NCI-H1417 (cell line): Measurements from ENCODE around the gene SNN.

Experiments used
- DNase-seq, 3 experiments: peaks; one replicate each; lab custom pipeline; 2025; lab: John Stamatoyannopoulos, UW

The SNN gene

GRCh38 chr16:11699234-11699894 lies 31.1 kb downstream of the SNN start:
- no peak for DNase-seq

GRCh38 chr16:11700264-11701029 lies 32.2 kb downstream of the SNN start:
- DNase-seq, result no peak

GRCh38 chr16:11705311-11706025 lies 37.2 kb downstream of the SNN start:
- DNase-seq, result no peak

GRCh38 chr16:11706180-11706742 lies 38.0 kb downstream of the SNN start:
- no peak for DNase-seq

- DNase-seq, result no peak
Observed at GRCh38 chr16:11707679-11708197, 39.5 kb downstream of the SNN start.

- DNase-seq, result no peak
Observed at GRCh38 chr16:11708421-11708820, 40.2 kb downstream of the SNN start.

- DNase-seq, result no peak
Observed at GRCh38 chr16:11711662-11712061, 43.4 kb downstream of the SNN start.

- DNase-seq, result no peak
Observed at GRCh38 chr16:11712122-11712521, 43.9 kb downstream of the SNN start.

- no peak for DNase-seq
Observed at GRCh38 chr16:11715246-11715947, 47.1 kb downstream of the SNN start.

- no peak for DNase-seq
Observed at GRCh38 chr16:11716336-11716735, 48.1 kb downstream of the SNN start.

- no peak for DNase-seq
Observed at GRCh38 chr16:11717811-11718210, 49.6 kb downstream of the SNN start.

- no peak for DNase-seq
Observed at GRCh38 chr16:11719171-11719570, 50.9 kb downstream of the SNN start.

GRCh38 chr16:11719762-11720161 lies 51.5 kb downstream of the SNN start:
- DNase-seq, result no peak

GRCh38 chr16:11721781-11722467 lies 53.7 kb downstream of the SNN start:
- no peak for DNase-seq

- no peak for DNase-seq
Observed at GRCh38 chr16:11722468-11722808, 54.2 kb downstream of the SNN start.

- DNase-seq, result peak in 1 of 3 experiments; percentile 78
Observed at GRCh38 chr16:11725457-11725856, 57.2 kb downstream of the SNN start.

GRCh38 chr16:11726008-11726407 lies 57.8 kb downstream of the SNN start:
- DNase-seq, result no peak

GRCh38 chr16:11727796-11728543 lies 59.7 kb downstream of the SNN start:
- no peak for DNase-seq
